Lower leg skin (tissue), 4 donors: Measurements from ENCODE around the gene PGPEP1. TPM values are rescaled to one million over a fixed set of nuclear protein-coding genes. Genes with fewer than 3 reads are reported as not detected.

Experiments
- DNase-seq, 2 donors: peaks; one replicate each; pipeline ENCODE4 v3.0.0-alpha.2; 2019; ENCODE audit warnings: low spot score in 2 of 2
- H3K4me3 ChIP-seq: fragments of 200-600 bp; sonication (generic); 2 replicates; pipeline ENCODE4 v1.5.1; 2017; ENCODE audit warnings: mild to moderate bottlenecking, low read depth; ENCODE audit not compliant: poor library complexity, severe bottlenecking
- CTCF ChIP-seq, 3 donors: fragments of 450-650 bp; IDR thresholded peaks; one replicate each; pipeline ENCODE4 v1.5.1; 2016; ENCODE audit warnings: antibody characterized with exemption in 3 of 3, mild to moderate bottlenecking in 3 of 3, moderate library complexity in 2 of 3
- POLR2A ChIP-seq, 2 donors: fragments of 450-650 bp; IDR thresholded peaks; one replicate each; pipeline ENCODE4 v1.6.1; 2016 to 2017; ENCODE audit warnings: antibody characterized with exemption in 2 of 2, mild to moderate bottlenecking in 1 of 2, moderate library complexity in 1 of 2
- WGBS, 2 donors: methylation state at CpG; one replicate each; pipeline ENCODE4 v1.1.5; 2018; 5-methylcytosine and 5-hydroxymethylcytosine counted together
- intact Hi-C: fragments of 100-400 bp; cut with DNase I; formaldehyde crosslinking; loops from one replicate; pipeline ENCODE4 v1.15.0; 2023; ENCODE audit warnings: low total_unique reads
- total RNA-seq, 4 donors: library from RNA; depleted of rRNA; stranded (reverse); fragments of >200 nt; gene quantifications; one replicate each; pipeline ENCODE4 v1.1.0, GENCODE V29; 2016

Gene PGPEP1
- total RNA-seq, 4 donors from 2014 or later = 2.4 to 7.1 (median 4.8) TPM

GRCh38 chr19:18309525-18310064, 30.8 kb upstream of the PGPEP1 start:
- intact Hi-C loops = no loop called here
- no peak for TF ChIP-seq POLR2A (IDR thresholded peaks at IDR 0.05)
- TF ChIP-seq CTCF (IDR thresholded peaks at IDR 0.05) = no peak
- no peak for DNase-seq
- no peak overlapping the region for H3K4me3 ChIP-seq
- 82 to 86% methylated on average over 11 to 20 of the region's 33 CpGs for WGBS, 2 donors

- 81 to 83% methylated on average over 20 to 21 of the region's 23 CpGs for WGBS, 2 donors
- TF ChIP-seq CTCF (IDR thresholded peaks at IDR 0.05) (no peak), POLR2A (IDR thresholded peaks at IDR 0.05) (no peak)
- intact Hi-C loops = no loop called here
- no peak for DNase-seq
- no peak overlapping the region for H3K4me3 ChIP-seq
Observed at GRCh38 chr19:18310118-18310909, 30.1 kb upstream of the PGPEP1 start.

- no peak for TF ChIP-seq CTCF (IDR thresholded peaks at IDR 0.05)
- TF ChIP-seq POLR2A (IDR thresholded peaks at IDR 0.05) = no peak
- intact Hi-C loops = no loop called here
- H3K4me3 ChIP-seq = no peak overlapping the region
- no peak for DNase-seq
- 72 to 80% methylated on average over 6 to 10 of the region's 13 CpGs for WGBS, 2 donors
Observed at GRCh38 chr19:18310966-18311365, 29.4 kb upstream of the PGPEP1 start.

- H3K4me3 ChIP-seq = no peak overlapping the region
- TF ChIP-seq CTCF (IDR thresholded peaks at IDR 0.05) (no peak), POLR2A (IDR thresholded peaks at IDR 0.05) (no peak)
- intact Hi-C loops = no loop called here
- WGBS, 2 donors = 85 to 94% methylated on average over 7 to 21 of the region's 22 CpGs
- DNase-seq = no peak
Observed at GRCh38 chr19:18311502-18312091, 28.8 kb upstream of the PGPEP1 start.

- intact Hi-C loops = no loop called here
- no peak for TF ChIP-seq CTCF (IDR thresholded peaks at IDR 0.05)
- TF ChIP-seq POLR2A (IDR thresholded peaks at IDR 0.05) = no peak
- WGBS, 2 donors = 92 to 93% methylated on average over 6 to 9 of the region's 11 CpGs
Observed at GRCh38 chr19:18312092-18312534, 28.3 kb upstream of the PGPEP1 start.

More at GRCh38 chr19:18312092-18312534, 28.3 kb upstream of the PGPEP1 start:
- H3K4me3 ChIP-seq = no peak overlapping the region
- DNase-seq = no peak
